ENCODE data around the gene RBM43. TPM values are rescaled to one million over a fixed set of nuclear protein-coding genes. Genes with fewer than 3 reads are reported as not detected.

Gene RBM43
- total RNA-seq, 1 experiment from 2014 or later = 3.7 TPM

GRCh38 chr2:151262629-151263028 lies 966 bp upstream of the RBM43 start:
- ChIA-PET CTCF (no interaction called here), POLR2A (no interaction called here)
- Histone ChIP-seq H3K4me1 (ENCODE audit: control insufficient read depth, insufficient read depth, low read length) (peaks cover 16% of the 10 kb centered on the region), H3K9me3 (ENCODE audit: control insufficient read depth, insufficient read depth, low read depth, low read length) (no peaks in the 10 kb centered on the region), H3K4me3 (ENCODE audit: low read depth in 2 of 2, low read length in 2 of 2) (no peak overlapping the region), H3K36me3 (ENCODE audit: control insufficient read depth, insufficient read depth, low read length) (no peaks in the 10 kb centered on the region), H3K27me3 (ENCODE audit: control insufficient read depth, insufficient read depth, low read length) (no peaks in the 10 kb centered on the region), H3K27ac (ENCODE audit: low read length) (peak overlapping the region; percentile 98)
- TF ChIP-seq CTCF (IDR thresholded peaks at IDR 0.05) (no peak), POLR2AphosphoS5 (IDR thresholded peaks at IDR 0.05; ENCODE audit: low read depth, low read length) (no peak), REST (IDR thresholded peaks at IDR 0.05; ENCODE audit: insufficient read depth in 1 of 2, low read depth in 2 of 2, low read length in 1 of 2) (no peak), TCF7L2 (IDR thresholded peaks at IDR 0.05; ENCODE audit: low read depth, low read length) (no peak), SIN3A (IDR thresholded peaks at IDR 0.05; ENCODE audit: borderline replicate concordance, insufficient read depth, low read depth, low read length) (no peak)
- no TSS peak for BruUV-seq (replicated peaks)
- intact Hi-C loops (cut with micrococcal nuclease; ENCODE audit: unreplicated experiment) (no loop called here), in situ Hi-C loops (cut with HindIII; ENCODE audit: low pct_unique_long_range_greater_than_20kb, low sequenced_read_pairs) (no loop called here)
- ATAC-seq (no peak), DNase-seq (ENCODE audit: low read depth, low spot score) (no peak)

- Histone ChIP-seq H3K4me3 (ENCODE audit: low read depth in 2 of 2, low read length in 2 of 2) (peak overlapping the region; percentile 71), H3K27ac (ENCODE audit: low read length) (peak overlapping the region; percentile 98), H3K36me3 (ENCODE audit: control insufficient read depth, insufficient read depth, low read length) (no peaks in the 10 kb centered on the region), H3K9me3 (ENCODE audit: control insufficient read depth, insufficient read depth, low read depth, low read length) (no peaks in the 10 kb centered on the region), H3K4me1 (ENCODE audit: control insufficient read depth, insufficient read depth, low read length) (peaks cover 16% of the 10 kb centered on the region), H3K27me3 (ENCODE audit: control insufficient read depth, insufficient read depth, low read length) (no peaks in the 10 kb centered on the region)
- ChIA-PET CTCF (no interaction called here), POLR2A (interaction anchor here (0.5 to 0.7 kb wide), 3 partner anchors 42 to 566 kb away, joined by 3 to 5 read pairs (median 5); partner anchors contain the start of gene ARL5A)
- in situ Hi-C loops (cut with HindIII; ENCODE audit: low pct_unique_long_range_greater_than_20kb, low sequenced_read_pairs) (no loop called here), intact Hi-C loops (cut with micrococcal nuclease; ENCODE audit: unreplicated experiment) (no loop called here)
- ATAC-seq (no peak), DNase-seq (ENCODE audit: low read depth, low spot score) (no peak)
- TF ChIP-seq TCF7L2 (IDR thresholded peaks at IDR 0.05; ENCODE audit: low read depth, low read length) (no peak), REST (IDR thresholded peaks at IDR 0.05; ENCODE audit: insufficient read depth in 1 of 2, low read depth in 2 of 2, low read length in 1 of 2) (no peak), CTCF (IDR thresholded peaks at IDR 0.05) (no peak), SIN3A (IDR thresholded peaks at IDR 0.05; ENCODE audit: borderline replicate concordance, insufficient read depth, low read depth, low read length) (no peak), POLR2AphosphoS5 (IDR thresholded peaks at IDR 0.05; ENCODE audit: low read depth, low read length) (no peak)
- BruUV-seq (replicated peaks) = no TSS peak
These were observed 271 bp upstream of the RBM43 start for GRCh38 chr2:151261977-151262291.
